ENCODE data around the gene SNTB2. TPM values are rescaled to one million over a fixed set of nuclear protein-coding genes. Genes with fewer than 3 reads are reported as not detected.

The SNTB2 gene
- total RNA-seq, 1 donor from 2014 or later = 49.5 TPM

- Mint-ChIP-seq H3K4me3 (ENCODE audit: unreplicated experiment) (no peak overlapping the region), H3K27me3 (ENCODE audit: low read depth) (no peaks in the 10 kb centered on the region), H3K4me1 (ENCODE audit: low read depth) (peaks cover 4% of the 10 kb centered on the region), H3K9me3 (ENCODE audit: low read depth) (no peaks in the 10 kb centered on the region), H3K36me3 (ENCODE audit: low read depth) (peaks cover 21% of the 10 kb centered on the region), H3K27ac (ENCODE audit: unreplicated experiment) (no peak overlapping the region)
- no peak for DNase-seq (ENCODE audit: low spot score)
- no peak for TF ChIP-seq CTCF (IDR thresholded peaks at IDR 0.05)
Observed at GRCh38 chr16:69260019-69260418, 73.1 kb downstream of the SNTB2 start.

DNA sequence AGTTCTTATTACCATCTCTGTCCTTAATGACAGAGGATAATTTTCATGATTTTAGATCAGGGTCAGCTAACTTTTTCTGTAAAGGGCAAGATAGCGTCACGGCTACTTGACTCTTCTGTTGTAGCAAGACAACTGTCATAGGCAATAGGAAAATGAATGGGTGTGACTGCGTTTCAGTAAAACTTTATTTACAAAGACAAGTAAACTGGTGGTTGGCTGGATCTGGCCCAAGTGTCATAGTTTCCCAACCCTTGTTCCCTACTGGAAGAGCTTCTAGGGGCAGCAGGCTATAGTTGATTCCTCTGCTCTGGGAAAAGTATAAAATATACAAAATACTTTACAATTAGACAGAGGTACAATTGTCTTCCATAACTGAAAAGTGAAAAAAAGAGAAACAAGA, 73.5 kb downstream of the SNTB2 start:
- Mint-ChIP-seq H3K27ac (ENCODE audit: unreplicated experiment) (no peak overlapping the region), H3K27me3 (ENCODE audit: low read depth) (no peaks in the 10 kb centered on the region), H3K9me3 (ENCODE audit: low read depth) (no peaks in the 10 kb centered on the region), H3K4me1 (ENCODE audit: low read depth) (peaks cover 4% of the 10 kb centered on the region), H3K4me3 (ENCODE audit: unreplicated experiment) (no peak overlapping the region), H3K36me3 (ENCODE audit: low read depth) (peaks cover 21% of the 10 kb centered on the region)
- TF ChIP-seq CTCF (IDR thresholded peaks at IDR 0.05) = no peak
- no peak for DNase-seq (ENCODE audit: low spot score)

DNA sequence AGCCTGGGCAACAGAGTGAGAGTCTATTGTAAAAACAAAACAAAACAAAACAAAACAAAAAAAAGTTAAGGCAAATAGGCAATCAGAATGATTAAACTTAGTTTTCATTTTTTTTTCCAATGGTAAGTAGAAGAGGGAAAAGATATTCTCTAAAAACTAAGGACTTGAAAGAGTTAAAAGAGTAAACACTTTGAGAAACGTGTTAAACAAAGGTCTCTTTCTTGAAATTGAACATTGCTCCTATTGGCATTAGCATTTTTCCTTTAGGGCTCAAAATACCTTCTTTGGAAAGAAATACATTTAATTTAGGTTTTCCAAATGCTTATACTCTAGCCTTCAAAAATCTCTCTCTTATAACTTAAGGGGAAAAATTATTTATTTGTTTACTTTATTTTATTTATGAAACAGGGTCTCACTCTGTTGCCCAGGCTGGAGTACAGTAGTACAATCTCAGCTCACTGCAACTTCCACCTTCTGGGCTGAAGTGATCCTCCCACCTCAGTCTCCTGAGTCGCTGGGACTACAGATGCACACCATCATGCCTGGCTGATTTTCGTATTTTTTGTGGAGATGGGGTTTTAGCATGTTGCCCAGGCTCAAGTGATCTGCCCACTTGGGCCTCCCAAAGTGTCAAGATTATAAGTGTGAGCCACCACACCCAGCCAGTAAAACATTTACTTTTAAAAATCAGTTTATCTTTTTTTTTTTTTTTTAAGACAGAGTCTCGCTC, 79.5 kb downstream of the SNTB2 start:
- TF ChIP-seq CTCF (IDR thresholded peaks at IDR 0.05) = no peak
- H3K36me3 Mint-ChIP-seq (ENCODE audit: low read depth) = peaks cover 11% of the 10 kb centered on the region
- peaks cover 16% of the 10 kb centered on the region for H3K4me1 Mint-ChIP-seq (ENCODE audit: low read depth)
- no peak for DNase-seq (ENCODE audit: low spot score)
- no peak overlapping the region for H3K4me3 Mint-ChIP-seq (ENCODE audit: unreplicated experiment)
- H3K27ac Mint-ChIP-seq (ENCODE audit: unreplicated experiment) = no peak overlapping the region
- no peaks in the 10 kb centered on the region for H3K9me3 Mint-ChIP-seq (ENCODE audit: low read depth)
- H3K27me3 Mint-ChIP-seq (ENCODE audit: low read depth) = no peaks in the 10 kb centered on the region

DNA sequence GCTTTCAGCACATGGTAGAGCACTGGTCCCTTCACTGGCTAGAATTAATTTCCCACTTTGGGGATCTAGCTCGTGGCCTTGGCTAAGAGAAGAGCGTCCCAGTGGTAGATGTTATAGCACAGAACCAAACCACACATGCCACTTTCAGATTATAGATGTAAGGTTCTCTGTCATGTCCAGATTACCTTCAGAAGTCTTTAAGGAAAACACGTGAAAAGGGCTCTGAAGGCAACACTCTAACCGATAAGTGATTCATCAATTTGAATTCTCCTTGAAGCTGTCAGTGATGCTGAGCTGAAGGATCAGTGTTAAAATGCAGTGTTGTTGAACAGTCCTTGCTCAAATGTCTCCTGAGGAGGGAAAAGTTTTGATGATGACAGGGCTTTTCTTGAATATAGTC, 80.7 kb downstream of the SNTB2 start:
- Mint-ChIP-seq H3K27me3 (ENCODE audit: low read depth) (no peaks in the 10 kb centered on the region), H3K36me3 (ENCODE audit: low read depth) (peaks cover 11% of the 10 kb centered on the region), H3K27ac (ENCODE audit: unreplicated experiment) (no peak overlapping the region), H3K4me1 (ENCODE audit: low read depth) (peaks cover 23% of the 10 kb centered on the region), H3K9me3 (ENCODE audit: low read depth) (no peaks in the 10 kb centered on the region), H3K4me3 (ENCODE audit: unreplicated experiment) (no peak overlapping the region)
- TF ChIP-seq CTCF (IDR thresholded peaks at IDR 0.05) = no peak
- no peak for DNase-seq (ENCODE audit: low spot score)

DNA sequence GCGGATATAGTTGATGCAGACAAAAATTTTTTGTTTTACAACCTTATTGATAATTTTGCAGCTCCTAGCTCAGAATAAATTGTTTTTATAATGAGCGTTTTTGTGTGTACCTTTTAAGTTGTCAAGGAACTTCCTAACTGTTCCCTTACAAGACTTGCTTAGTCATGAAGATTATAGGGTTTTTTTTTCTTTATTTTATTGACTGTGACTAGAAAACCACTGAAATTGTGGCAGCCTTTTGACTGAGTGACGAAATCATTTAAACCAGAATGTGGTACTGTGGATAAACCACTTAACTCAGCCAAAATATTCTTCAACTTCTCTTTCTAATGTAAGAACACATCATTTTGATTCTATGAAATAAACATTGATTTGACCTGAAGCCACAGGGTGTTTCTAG, 83.4 kb downstream of the SNTB2 start:
- Mint-ChIP-seq H3K9me3 (ENCODE audit: low read depth) (peaks cover 3% of the 10 kb centered on the region), H3K27me3 (ENCODE audit: low read depth) (no peaks in the 10 kb centered on the region), H3K36me3 (ENCODE audit: low read depth) (peaks cover 8% of the 10 kb centered on the region), H3K27ac (ENCODE audit: unreplicated experiment) (peak overlapping the region; percentile 78), H3K4me3 (ENCODE audit: unreplicated experiment) (no peak overlapping the region), H3K4me1 (ENCODE audit: low read depth) (peaks cover 38% of the 10 kb centered on the region)
- no peak for TF ChIP-seq CTCF (IDR thresholded peaks at IDR 0.05)
- no peak for DNase-seq (ENCODE audit: low spot score)

Data from chondrocyte (in vitro differentiated cells).